Liver (tissue), 9 donors: ENCODE data around the gene PCDHGB2. TPM values are rescaled to one million over a fixed set of nuclear protein-coding genes. Genes with fewer than 3 reads are reported as not detected.
A peak's percentile ranks its signal among the peaks of the same experiment; 100 is the strongest.
"Not testable (repeated sequence)": the region's sequence is repeated elsewhere in the genome, so short reads cannot be mapped to it uniquely, and the experiment has no call there.

Experiments
- DNase-seq: peaks from one replicate; pipeline ENCODE4 v3.0.0-alpha.2; 2017; ENCODE audit warnings: low spot score
- H3K27ac ChIP-seq, 2 donors: one replicate each; pipeline ENCODE4 v1.7.0; 2013; ENCODE audit warnings: inconsistent platforms in 2 of 2, low read length in 2 of 2, control low read depth in 1 of 2, low read depth in 1 of 2, mild to moderate bottlenecking in 1 of 2
- H3K27me3 ChIP-seq, 4 donors: one replicate each; pipeline versions ENCODE4 v1.6.1 to v1.7.0; 2013; ENCODE audit warnings: low read length in 3 of 4, inconsistent platforms in 1 of 4, mild to moderate bottlenecking in 1 of 4, moderate library complexity in 1 of 4; ENCODE audit not compliant: control insufficient read depth in 4 of 4, insufficient read depth in 4 of 4
- H3K36me3 ChIP-seq, 4 donors: one replicate each; pipeline versions ENCODE4 v1.6.1 to v1.7.0; 2013; ENCODE audit warnings: low read length in 3 of 4, mild to moderate bottlenecking in 3 of 4, low read depth in 1 of 4, moderate library complexity in 1 of 4; ENCODE audit not compliant: control insufficient read depth in 4 of 4, insufficient read depth in 3 of 4
- H3K4me1 ChIP-seq, 4 donors: one replicate each; pipeline versions ENCODE4 v1.6.1 to v1.7.0; 2013; ENCODE audit warnings: low read length in 3 of 4, mild to moderate bottlenecking in 3 of 4, moderate library complexity in 1 of 4; ENCODE audit not compliant: control insufficient read depth in 4 of 4, insufficient read depth in 4 of 4
- H3K4me3 ChIP-seq, 3 donors: one replicate each; pipeline versions ENCODE4 v1.6.1 to v1.7.0; 2013; ENCODE audit warnings: low read length in 3 of 3, control low read depth in 1 of 3, low read depth in 1 of 3, mild to moderate bottlenecking in 1 of 3
- H3K9ac ChIP-seq, 2 donors: one replicate each; pipeline ENCODE4 v1.7.0; 2013; ENCODE audit warnings: low read length in 2 of 2, mild to moderate bottlenecking in 2 of 2, moderate library complexity in 2 of 2, control low read depth in 1 of 2, low read depth in 1 of 2
- H3K9me3 ChIP-seq, 4 donors: one replicate each; pipeline versions ENCODE4 v1.6.1 to v1.7.0; 2013; ENCODE audit warnings: low read length in 3 of 4; ENCODE audit not compliant: control insufficient read depth in 4 of 4
- FOXA1 ChIP-seq: IDR thresholded peaks from 2 replicates; pipeline ENCODE4 v1.6.1; 2016; ENCODE audit warnings: antibody characterized with exemption
- GABPA ChIP-seq, 2 donors: IDR thresholded peaks in 1 of 2; conservative IDR thresholded peaks in 1 of 2; 2 replicates each; pipeline ENCODE4 v1.6.1; 2016; ENCODE audit warnings: antibody characterized with exemption in 2 of 2, mild to moderate bottlenecking in 1 of 2, moderate library complexity in 1 of 2
- HNF4A ChIP-seq, 2 donors: conservative IDR thresholded peaks; 2 replicates each; pipeline ENCODE4 v1.6.1; 2016; ENCODE audit warnings: antibody characterized with exemption in 2 of 2, mild to moderate bottlenecking in 2 of 2
- HNF4G ChIP-seq: IDR thresholded peaks from 2 replicates; pipeline ENCODE4 v1.6.1; 2016; ENCODE audit warnings: antibody characterized with exemption
- JUND ChIP-seq, 2 donors: IDR thresholded peaks; 2 replicates each; pipeline ENCODE4 v1.6.1; 2016; ENCODE audit warnings: antibody characterized with exemption in 2 of 2
- NR2F2 ChIP-seq: IDR thresholded peaks from 2 replicates; pipeline ENCODE4 v1.6.1; 2016; ENCODE audit warnings: antibody characterized with exemption
- RAD21 ChIP-seq, 2 donors: IDR thresholded peaks; 2 replicates each; pipeline ENCODE4 v1.6.1; 2016; ENCODE audit warnings: antibody characterized with exemption in 2 of 2, mild to moderate bottlenecking in 2 of 2
- SP1 ChIP-seq: IDR thresholded peaks from 2 replicates; pipeline ENCODE4 v1.6.1; 2018; ENCODE audit warnings: antibody characterized with exemption, mild to moderate bottlenecking
- TAF1 ChIP-seq: conservative IDR thresholded peaks from 2 replicates; pipeline ENCODE4 v1.6.1; 2016; ENCODE audit warnings: antibody characterized with exemption, mild to moderate bottlenecking
- YY1 ChIP-seq: IDR thresholded peaks from 2 replicates; pipeline ENCODE4 v1.6.1; 2016; ENCODE audit warnings: antibody characterized with exemption, mild to moderate bottlenecking
- WGBS: extraction: QIAGEN DNeasy Blood & Tissue Kit; methylation state at CpG from one replicate; pipeline ENCODE4 v1.1.7; 2013; 5-methylcytosine and 5-hydroxymethylcytosine counted together
- polyA plus RNA-seq, 2 donors: library from polyadenylated mRNA; stranded (reverse) in 1 of 2; unstranded in 1 of 2; fragments of 200-250 nt in 1 of 2; fragments of >200 nt in 1 of 2; fragmentation: Nextera tagmentation in 1 of 2; extraction: Ambion mirVana in 1 of 2; gene quantifications; one replicate each; pipeline versions ENCODE4 v1.2.1 to v1.2.3, GENCODE V29; 2013 to 2015
- total RNA-seq, 2 donors: library from RNA; depleted of rRNA; stranded (reverse); fragments of >200 nt; gene quantifications; one replicate each; pipeline ENCODE4 v1.2.3, GENCODE V29; 2014
- TF ChIP-seq, protein P1 (sequence below): IDR thresholded peaks from 2 replicates; pipeline ENCODE4 v1.6.1; 2016; ENCODE audit warnings: antibody characterized with exemption
- TF ChIP-seq, protein P2 (sequence below): IDR thresholded peaks from 2 replicates; pipeline ENCODE4 v1.6.1; 2016; ENCODE audit warnings: antibody characterized with exemption
- TF ChIP-seq, protein P3 (sequence below): fragments of 150-350 bp; IDR thresholded peaks from 2 replicates; pipeline ENCODE4 v1.5.1; 2017; ENCODE audit warnings: improper control_type of control experiment, low read depth, low read length; ENCODE audit not compliant: missing input control
- TF ChIP-seq, protein P4 (sequence below): IDR thresholded peaks from 2 replicates; pipeline ENCODE4 v1.6.1; 2016; ENCODE audit warnings: antibody characterized with exemption, mild to moderate bottlenecking
- TF ChIP-seq, protein P5 (sequence below): IDR thresholded peaks from 2 replicates; pipeline ENCODE4 v1.6.1; 2016; ENCODE audit warnings: antibody characterized with exemption
- donor health status: healthy.
- donor health status: healthy.
- donor health status: healthy.
- donor health status: healthy.
- donor health status: healthy.

PCDHGB2 gene
- total and polyA plus RNA-seq, 4 donors = 0.28 to 1.0 (median 0.47) TPM; not detected in 1

DNA sequence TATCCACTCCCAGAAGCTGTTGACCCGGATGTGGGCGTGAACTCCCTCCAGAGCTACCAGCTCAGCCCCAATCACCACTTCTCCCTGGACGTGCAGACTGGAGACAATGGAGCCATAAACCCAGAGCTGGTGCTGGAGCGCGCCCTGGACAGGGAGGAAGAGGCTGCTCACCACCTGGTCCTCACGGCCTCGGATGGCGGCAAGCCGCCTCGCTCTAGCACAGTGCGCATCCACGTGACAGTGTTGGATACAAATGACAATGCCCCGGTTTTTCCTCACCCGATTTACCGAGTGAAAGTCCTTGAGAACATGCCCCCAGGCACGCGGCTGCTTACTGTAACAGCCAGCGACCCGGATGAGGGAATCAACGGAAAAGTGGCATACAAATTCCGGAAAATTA is 33.5 kb downstream of the PCDHGB2 start:
- no peak for DNase-seq
- peaks cover 0 to 6% (median 0%) of the 10 kb centered on the region in 4 donors for H3K36me3 ChIP-seq
- peaks cover 36 to 78% (median 39%) of the 10 kb centered on the region in 4 donors for H3K9me3 ChIP-seq
- 33% methylated on average over 21 of the region's 21 CpGs for WGBS
- H3K4me1 ChIP-seq = peaks cover 0 to 2% (median 0%) of the 10 kb centered on the region in 4 donors
- peak overlapping the region in 2 of 3 donors; percentile 34 to 47 for H3K4me3 ChIP-seq
- TF ChIP-seq, protein P1, sequence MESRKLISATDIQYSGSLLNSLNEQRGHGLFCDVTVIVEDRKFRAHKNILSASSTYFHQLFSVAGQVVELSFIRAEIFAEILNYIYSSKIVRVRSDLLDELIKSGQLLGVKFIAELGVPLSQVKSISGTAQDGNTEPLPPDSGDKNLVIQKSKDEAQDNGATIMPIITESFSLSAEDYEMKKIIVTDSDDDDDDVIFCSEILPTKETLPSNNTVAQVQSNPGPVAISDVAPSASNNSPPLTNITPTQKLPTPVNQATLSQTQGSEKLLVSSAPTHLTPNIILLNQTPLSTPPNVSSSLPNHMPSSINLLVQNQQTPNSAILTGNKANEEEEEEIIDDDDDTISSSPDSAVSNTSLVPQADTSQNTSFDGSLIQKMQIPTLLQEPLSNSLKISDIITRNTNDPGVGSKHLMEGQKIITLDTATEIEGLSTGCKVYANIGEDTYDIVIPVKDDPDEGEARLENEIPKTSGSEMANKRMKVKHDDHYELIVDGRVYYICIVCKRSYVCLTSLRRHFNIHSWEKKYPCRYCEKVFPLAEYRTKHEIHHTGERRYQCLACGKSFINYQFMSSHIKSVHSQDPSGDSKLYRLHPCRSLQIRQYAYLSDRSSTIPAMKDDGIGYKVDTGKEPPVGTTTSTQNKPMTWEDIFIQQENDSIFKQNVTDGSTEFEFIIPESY = no peak
- TF ChIP-seq, protein P2, sequence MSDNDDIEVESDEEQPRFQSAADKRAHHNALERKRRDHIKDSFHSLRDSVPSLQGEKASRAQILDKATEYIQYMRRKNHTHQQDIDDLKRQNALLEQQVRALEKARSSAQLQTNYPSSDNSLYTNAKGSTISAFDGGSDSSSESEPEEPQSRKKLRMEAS = no peak
- TF ChIP-seq SP1 (no peak), TAF1 (no peak), FOXA1 (no peak), JUND (IDR thresholded peaks at IDR 0.05) (no peak), YY1 (no peak), HNF4A (conservative IDR thresholded peaks at IDR 0.05) (no peak), NR2F2 (no peak), HNF4G (no peak), GABPA (IDR thresholded peaks at IDR 0.05 in 1 of 2, conservative IDR thresholded peaks at IDR 0.05 in 1 of 2) (no peak), RAD21 (IDR thresholded peaks at IDR 0.05) (no peak)
- TF ChIP-seq, protein P3, sequence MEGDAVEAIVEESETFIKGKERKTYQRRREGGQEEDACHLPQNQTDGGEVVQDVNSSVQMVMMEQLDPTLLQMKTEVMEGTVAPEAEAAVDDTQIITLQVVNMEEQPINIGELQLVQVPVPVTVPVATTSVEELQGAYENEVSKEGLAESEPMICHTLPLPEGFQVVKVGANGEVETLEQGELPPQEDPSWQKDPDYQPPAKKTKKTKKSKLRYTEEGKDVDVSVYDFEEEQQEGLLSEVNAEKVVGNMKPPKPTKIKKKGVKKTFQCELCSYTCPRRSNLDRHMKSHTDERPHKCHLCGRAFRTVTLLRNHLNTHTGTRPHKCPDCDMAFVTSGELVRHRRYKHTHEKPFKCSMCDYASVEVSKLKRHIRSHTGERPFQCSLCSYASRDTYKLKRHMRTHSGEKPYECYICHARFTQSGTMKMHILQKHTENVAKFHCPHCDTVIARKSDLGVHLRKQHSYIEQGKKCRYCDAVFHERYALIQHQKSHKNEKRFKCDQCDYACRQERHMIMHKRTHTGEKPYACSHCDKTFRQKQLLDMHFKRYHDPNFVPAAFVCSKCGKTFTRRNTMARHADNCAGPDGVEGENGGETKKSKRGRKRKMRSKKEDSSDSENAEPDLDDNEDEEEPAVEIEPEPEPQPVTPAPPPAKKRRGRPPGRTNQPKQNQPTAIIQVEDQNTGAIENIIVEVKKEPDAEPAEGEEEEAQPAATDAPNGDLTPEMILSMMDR = no peak
- TF ChIP-seq, protein P4, sequence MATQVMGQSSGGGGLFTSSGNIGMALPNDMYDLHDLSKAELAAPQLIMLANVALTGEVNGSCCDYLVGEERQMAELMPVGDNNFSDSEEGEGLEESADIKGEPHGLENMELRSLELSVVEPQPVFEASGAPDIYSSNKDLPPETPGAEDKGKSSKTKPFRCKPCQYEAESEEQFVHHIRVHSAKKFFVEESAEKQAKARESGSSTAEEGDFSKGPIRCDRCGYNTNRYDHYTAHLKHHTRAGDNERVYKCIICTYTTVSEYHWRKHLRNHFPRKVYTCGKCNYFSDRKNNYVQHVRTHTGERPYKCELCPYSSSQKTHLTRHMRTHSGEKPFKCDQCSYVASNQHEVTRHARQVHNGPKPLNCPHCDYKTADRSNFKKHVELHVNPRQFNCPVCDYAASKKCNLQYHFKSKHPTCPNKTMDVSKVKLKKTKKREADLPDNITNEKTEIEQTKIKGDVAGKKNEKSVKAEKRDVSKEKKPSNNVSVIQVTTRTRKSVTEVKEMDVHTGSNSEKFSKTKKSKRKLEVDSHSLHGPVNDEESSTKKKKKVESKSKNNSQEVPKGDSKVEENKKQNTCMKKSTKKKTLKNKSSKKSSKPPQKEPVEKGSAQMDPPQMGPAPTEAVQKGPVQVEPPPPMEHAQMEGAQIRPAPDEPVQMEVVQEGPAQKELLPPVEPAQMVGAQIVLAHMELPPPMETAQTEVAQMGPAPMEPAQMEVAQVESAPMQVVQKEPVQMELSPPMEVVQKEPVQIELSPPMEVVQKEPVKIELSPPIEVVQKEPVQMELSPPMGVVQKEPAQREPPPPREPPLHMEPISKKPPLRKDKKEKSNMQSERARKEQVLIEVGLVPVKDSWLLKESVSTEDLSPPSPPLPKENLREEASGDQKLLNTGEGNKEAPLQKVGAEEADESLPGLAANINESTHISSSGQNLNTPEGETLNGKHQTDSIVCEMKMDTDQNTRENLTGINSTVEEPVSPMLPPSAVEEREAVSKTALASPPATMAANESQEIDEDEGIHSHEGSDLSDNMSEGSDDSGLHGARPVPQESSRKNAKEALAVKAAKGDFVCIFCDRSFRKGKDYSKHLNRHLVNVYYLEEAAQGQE = no peak
- TF ChIP-seq, protein P5, sequence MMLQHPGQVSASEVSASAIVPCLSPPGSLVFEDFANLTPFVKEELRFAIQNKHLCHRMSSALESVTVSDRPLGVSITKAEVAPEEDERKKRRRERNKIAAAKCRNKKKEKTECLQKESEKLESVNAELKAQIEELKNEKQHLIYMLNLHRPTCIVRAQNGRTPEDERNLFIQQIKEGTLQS = no peak
- no peak overlapping the region for H3K27ac ChIP-seq
- H3K27me3 ChIP-seq = peaks cover 0 to 4% (median 0%) of the 10 kb centered on the region in 4 donors
- no peak overlapping the region for H3K9ac ChIP-seq

DNA sequence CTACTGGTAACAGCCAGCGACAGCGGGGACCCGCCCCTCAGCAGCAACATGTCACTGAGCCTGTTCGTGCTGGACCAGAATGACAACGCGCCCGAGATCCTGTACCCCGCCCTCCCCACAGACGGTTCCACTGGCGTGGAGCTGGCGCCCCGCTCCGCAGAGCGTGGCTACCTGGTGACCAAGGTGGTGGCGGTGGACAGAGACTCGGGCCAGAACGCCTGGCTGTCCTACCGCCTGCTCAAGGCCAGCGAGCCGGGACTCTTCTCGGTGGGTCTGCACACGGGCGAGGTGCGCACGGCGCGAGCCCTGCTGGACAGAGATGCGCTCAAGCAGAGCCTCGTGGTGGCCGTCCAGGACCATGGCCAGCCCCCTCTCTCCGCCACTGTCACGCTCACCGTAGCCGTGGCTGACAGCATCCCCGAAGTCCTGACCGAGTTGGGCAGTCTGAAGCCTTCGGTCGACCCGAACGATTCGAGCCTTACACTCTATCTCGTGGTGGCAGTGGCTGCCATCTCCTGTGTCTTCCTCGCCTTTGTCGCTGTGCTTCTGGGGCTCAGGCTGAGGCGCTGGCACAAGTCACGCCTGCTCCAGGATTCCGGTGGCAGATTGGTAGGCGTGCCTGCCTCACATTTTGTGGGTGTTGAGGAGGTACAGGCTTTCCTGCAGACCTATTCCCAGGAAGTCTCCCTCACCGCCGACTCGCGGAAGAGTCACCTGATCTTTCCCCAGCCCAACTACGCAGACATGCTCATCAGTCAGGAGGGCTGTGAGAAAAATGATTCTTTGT is 34.8 kb downstream of the PCDHGB2 start:
- WGBS = 36% methylated on average over 44 of the region's 53 CpGs
- not testable (repeated sequence) for H3K27me3 ChIP-seq, DNase-seq, H3K27ac ChIP-seq, H3K36me3 ChIP-seq, H3K4me1 ChIP-seq, H3K4me3 ChIP-seq, H3K9ac ChIP-seq
- H3K9me3 ChIP-seq = peaks cover 29 to 76% (median 36%) of the 10 kb centered on the region in 4 donors
